ENCODE results near the gene NNT.
"Not testable (repeated sequence)": the region's sequence is repeated elsewhere in the genome, so short reads cannot be mapped to it uniquely, and the experiment has no call there.

NNT gene

GRCh38 chr5:43602461-43603343, at the start of gene NNT:
NNT (plus strand) TSS chr5:43603180; CDS start chr5:43609196, 6,016 bp downstream.
- peak; percentile 83 for DNase-seq

DNA sequence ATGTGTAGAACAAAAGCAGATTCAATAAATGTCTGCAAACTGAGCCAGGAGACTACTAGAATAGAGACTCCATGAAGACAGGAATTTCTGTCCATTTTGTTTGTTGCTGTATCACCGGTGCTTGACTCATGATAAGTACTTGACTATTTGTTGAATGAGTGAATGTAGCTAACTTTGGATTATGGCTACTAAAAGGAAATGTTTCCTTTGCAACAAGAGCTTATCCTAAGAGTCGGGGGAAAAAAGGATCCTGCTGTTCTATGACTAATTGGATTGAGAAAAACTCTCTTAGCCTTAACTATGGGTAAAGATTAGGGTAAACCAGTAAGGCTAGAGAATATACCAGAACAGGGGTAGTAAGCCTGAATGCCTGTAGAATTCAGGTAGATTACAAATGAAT, 49.6 kb upstream of the NNT start:
- no peak for DNase-seq
- ATAC-seq = no peak

More at GRCh38 chr5:43602461-43603343, at the start of gene NNT:
- ATAC-seq = peak; percentile 85

DNA sequence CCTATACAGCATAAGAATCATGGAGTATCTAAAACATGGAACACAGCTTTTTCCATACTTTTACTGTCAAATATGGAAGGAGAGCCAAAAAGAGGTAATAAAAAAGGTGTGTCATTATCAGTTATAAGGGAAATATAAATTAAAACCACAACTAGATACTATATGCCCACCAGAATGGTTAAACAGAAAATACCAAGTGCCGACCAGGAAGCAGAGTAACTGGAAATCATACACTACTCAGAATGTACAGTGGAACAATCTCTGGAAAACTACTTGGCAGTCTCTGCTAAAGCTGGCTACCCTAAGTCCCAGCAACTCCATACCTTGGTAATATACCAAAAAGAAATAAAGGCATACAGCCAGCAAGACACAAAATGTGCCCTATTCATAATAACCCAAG, 48.5 kb upstream of the NNT start:
- ATAC-seq = no peak

DNA sequence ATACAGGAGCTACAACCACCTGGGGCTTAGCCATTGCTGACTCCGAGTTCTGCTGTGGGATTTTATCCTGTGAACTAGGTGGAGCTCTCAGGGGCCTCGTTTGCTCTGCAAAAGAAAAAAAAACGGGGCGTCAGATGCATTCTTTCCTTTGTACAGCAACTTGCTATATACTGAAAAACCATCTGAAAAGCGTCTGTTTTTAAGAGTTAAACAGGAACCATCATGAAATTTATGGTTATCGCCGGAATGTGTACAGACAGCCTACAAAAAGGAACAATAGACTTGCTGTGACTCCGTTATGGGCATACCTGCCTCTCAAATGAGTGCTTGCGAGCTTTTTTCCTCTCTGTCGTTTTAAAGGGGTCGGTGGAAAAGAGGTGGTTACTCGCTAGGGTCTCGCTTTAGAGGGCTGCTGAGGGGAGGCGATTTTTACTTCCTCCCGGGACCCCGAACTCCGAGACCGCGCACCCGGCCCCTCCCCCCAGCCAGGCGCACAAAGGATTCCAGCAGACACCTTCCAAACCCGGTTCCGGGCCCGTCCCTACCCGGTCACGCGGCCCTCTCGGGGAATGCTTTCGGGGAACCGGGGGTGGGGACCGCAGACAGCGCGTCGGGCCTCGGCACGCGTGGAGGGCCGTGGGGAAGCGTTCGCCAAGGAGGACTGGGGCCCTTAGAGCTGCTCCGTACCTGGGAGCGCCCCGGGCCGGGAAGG, 46.9 kb upstream of the NNT start:
- DNase-seq (peak; percentile 71), ATAC-seq (no peak)

More for the DNA sequence above, 48.5 kb upstream of the NNT start:
- no peak for DNase-seq

DNA sequence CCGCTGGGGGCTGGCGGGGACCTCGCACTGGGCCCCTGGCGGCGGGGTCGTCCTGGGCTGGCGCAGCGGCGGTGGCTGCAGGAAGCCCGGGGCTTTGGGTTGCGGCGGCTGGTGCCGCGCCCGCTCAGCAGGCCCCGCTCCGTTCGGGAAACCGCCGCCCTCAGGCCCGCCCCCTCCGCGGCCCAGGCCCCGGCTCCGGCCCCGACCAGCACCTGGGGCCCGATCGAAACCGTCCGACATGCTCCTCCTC, 46.4 kb upstream of the NNT start:
- ATAC-seq = peak; percentile 91
- not testable (repeated sequence) for DNase-seq

GRCh38 chr5:43556857-43557542, 46.0 kb upstream of the NNT start, which contains the start of gene PAIP1:
PAIP1 (minus strand) TSS chr5:43557077; CDS start chr5:43556846, 231 bp downstream.
- ATAC-seq (peak; percentile 81), DNase-seq (peak; percentile 85)

GRCh38 chr5:43560128-43560527, 42.9 kb upstream of the NNT start:
- DNase-seq (no peak), ATAC-seq (no peak)

DNA sequence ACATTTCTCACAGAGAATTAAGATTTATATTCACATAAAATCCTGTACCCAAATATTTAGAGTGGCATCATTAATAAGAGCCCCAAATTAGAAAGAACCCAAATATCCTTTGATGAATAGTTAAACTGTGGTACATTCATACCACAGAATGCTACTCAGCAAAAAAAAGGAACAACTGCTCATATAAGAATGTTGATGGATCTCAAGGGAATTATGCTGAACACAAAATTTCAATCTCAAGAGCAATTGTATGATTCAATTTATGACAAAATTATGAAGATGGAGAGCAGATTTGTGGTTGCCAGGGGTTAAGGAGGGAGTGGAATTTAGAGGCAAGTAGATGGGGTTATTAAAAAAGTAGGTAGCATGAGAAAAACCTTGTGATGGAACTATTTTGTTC, 41.6 kb upstream of the NNT start:
- no peak for DNase-seq
- no peak for ATAC-seq

- ATAC-seq = no peak
- DNase-seq = no peak
Measured at GRCh38 chr5:43563321-43563720, 39.7 kb upstream of the NNT start.

- ATAC-seq (no peak), DNase-seq (no peak)
Measured at GRCh38 chr5:43564289-43564850, 38.6 kb upstream of the NNT start.

DNA sequence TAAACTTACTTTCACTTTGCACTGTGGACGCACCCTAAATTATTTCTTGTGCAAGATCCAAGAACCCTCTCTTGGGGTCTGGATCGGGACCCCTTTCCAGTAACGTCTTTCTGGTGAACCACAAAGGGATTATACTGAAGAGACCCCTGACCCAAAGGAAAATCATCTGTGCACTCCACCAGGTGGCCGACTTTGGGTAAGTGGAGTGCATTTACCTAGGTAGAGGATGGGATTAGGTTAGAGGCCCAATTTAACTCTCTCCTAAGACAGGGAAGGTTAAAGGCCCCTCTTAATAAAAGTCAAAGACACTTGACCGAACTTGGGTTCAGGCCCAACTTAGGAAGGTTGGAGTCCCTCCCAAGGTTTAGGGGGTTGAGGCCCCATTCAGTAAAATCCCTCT, 37.9 kb upstream of the NNT start:
- ATAC-seq = no peak

GRCh38 chr5:43567967-43568366, 35.0 kb upstream of the NNT start:
- DNase-seq (no peak), ATAC-seq (no peak)

More for the DNA sequence above, 37.9 kb upstream of the NNT start:
- DNase-seq = no peak

DNA sequence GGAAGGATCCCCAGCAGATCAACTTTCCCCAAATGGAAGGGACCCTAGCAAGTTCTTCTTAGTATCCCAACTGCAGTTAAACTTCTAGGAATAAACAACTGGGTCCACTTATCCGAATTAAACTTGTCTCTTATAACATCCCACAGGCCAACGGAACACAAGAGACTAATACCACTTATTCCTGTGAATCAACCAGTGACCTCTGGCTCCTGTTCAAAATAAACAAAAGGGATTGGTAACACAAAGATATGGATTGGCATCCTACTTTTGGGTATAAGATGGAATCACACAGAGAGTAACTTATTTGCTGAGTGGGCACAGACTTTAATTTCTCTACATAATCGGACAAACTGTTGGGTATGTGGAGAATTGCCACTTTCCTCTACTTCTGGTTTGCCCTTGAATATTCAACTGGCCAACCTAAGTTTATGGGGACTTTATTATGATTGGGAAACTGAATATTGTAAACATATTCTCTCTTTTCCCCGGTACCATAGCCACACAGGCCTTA, 33.7 kb upstream of the NNT start:
- ATAC-seq (no peak), DNase-seq (no peak)

- DNase-seq (no peak), ATAC-seq (no peak)
Measured at GRCh38 chr5:43570450-43571158, 32.4 kb upstream of the NNT start.

- ATAC-seq (no peak), DNase-seq (no peak)
Measured at GRCh38 chr5:43571237-43571636, 31.7 kb upstream of the NNT start.

DNA sequence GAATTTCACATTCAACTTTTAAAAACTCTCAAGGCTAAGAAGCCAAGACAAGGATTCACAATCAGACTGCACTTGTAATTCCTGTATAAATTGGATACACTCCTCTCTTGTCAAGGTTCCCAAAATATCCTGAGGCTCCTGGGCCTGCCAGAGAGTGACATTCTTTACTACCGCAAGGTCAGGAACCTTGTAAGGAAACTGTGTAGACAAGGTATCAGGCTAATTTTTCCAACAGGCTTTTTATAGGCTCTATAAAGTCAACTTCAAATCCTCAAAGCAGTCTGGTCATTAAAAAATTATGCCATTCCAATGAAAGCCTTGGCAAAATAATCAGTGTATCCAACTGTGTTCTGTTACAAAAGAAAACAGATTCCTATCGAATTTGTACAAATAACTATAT, 30.6 kb upstream of the NNT start:
- ATAC-seq (no peak), DNase-seq (no peak)

DNA sequence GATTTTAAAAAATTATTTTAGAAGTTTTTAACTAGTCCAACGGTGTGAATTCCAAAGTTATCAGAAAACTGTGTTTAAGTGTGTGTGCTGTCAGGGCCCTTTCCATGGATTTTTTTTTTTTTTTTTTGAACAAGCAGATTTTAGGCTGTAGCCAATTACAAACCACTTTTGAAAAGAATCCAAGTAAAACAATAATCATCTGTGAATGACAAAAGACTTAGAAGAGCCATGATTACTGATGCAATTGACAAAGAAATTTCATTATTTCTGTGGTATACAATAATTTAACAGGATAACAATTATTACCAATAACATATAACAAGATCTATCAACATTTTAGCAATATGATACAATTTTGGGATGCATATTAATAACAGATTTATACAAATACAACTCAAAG, 29.9 kb upstream of the NNT start:
- DNase-seq (no peak), ATAC-seq (no peak)

DNA sequence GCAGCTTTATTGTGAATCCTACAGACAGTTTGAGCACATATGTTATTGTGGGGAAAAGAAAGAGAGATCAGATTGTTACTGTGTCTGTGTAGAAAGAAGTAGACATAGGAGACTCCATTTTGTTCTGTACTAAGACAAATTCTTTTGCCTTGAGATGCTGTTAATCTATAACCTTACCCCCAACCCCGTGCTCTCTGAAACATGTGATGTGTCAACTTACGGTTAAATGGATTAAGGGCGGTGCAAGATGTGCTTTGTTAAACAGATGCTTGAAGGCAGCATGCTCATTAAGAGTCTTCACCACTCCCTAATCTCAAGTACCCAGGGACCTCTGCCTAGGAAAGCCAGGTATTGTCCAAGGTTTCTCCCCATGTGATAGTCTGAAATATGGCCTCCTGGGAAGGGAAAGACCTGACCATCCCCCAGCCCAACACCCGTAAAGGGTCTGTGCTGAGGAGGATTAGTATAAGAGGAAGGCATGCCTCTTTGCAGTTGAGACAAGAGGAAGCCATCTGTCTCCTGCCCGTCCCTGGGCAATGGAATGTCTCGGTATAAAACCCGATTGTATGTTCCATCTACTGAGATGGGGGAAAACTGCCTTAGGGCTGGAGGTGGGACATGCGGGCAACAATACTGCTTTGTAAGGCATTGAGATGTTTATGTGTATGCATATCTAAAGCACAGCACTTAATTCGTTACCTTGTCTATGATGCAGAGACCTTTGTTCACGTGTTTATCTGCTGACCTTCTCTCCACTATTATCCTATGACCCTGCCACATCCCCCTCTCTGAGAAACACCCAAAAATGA, 22.4 kb upstream of the NNT start:
- not testable (repeated sequence) for DNase-seq, ATAC-seq

GRCh38 chr5:43581398-43581797, 21.6 kb upstream of the NNT start:
- ATAC-seq = no peak
- DNase-seq = no peak

- no peak for DNase-seq
- ATAC-seq = no peak
Measured at GRCh38 chr5:43582082-43583005, 20.6 kb upstream of the NNT start.

Data from stimulated activated naive CD8-positive, alpha-beta T cell treated with anti-CD3 and anti-CD28 coated beads, Interleukin-15, Interleukin-2, amounts not matched to agents 100 U/mL and 50 U/mL, for 24 hours (primary cell).